Astrocyte (in vitro differentiated cells and primary cell): ENCODE data around the gene SH3GL3.

Source experiments
- CTCF ChIP-seq: IDR thresholded peaks from 2 replicates; pipeline ENCODE4 v1.5.1; 2011; ENCODE audit warnings: low read depth, mild to moderate bottlenecking, inconsistent platforms, low read length, moderate library complexity; ENCODE audit not compliant: insufficient read depth
- EZH2 ChIP-seq: IDR thresholded peaks from 2 replicates; pipeline ENCODE4 v1.6.1; 2012; ENCODE audit warnings: mild to moderate bottlenecking, low read length, inconsistent platforms; ENCODE audit not compliant: insufficient read depth

GRCh38 chr15:83413054-83413719 lies 34.0 kb upstream of the SH3GL3 start:
- no peak for TF ChIP-seq EZH2
- no peak for TF ChIP-seq CTCF
